GM13976 (cell line): ENCODE measurements around the gene SLC12A7.

Experiments used
- DNase-seq: peaks from one replicate; pipeline ENCODE4 v3.0.0; 2012; ENCODE audit warnings: low spot score
- in situ Hi-C: fragments of 300-500 bp; cut with MboI; formaldehyde crosslinking; loops from one replicate; pipeline ENCODE4 v1.12.0; 2022; ENCODE audit warnings: low sequenced_read_pairs, mixed read lengths, inconsistent platforms; ENCODE audit not compliant: unreplicated experiment
- TF ChIP-seq, protein P1 (sequence below): IDR thresholded peaks from 2 replicates; pipeline ENCODE4 v1.5.1; 2012; ENCODE audit warnings: borderline replicate concordance, mild to moderate bottlenecking; ENCODE audit not compliant: insufficient read depth; ENCODE audit errors: extremely low read depth, missing control alignments, control extremely low read depth

Gene SLC12A7

DNA sequence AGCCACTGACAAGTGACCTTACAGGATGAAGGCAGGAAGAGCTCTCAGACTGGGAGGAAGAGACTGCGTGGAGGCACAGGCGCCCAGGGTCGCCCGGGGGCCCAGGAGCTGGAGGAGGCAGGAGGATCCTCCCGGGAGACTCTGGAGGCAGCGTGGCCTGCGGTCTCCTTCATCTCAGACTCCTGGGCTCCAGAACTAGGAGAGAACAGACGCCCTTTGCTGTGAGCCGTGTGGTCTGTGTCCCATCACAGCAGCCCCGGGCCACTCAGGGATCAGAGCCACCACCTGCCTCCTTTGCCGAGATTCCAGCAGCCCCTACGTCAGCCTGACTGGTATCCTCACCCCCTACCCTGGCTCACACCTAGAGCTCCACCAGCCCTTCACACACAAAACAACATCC is 45.2 kb downstream of the SLC12A7 start:
- no peak for DNase-seq
- in situ Hi-C loops, result no loop called here
- TF ChIP-seq, protein P1, sequence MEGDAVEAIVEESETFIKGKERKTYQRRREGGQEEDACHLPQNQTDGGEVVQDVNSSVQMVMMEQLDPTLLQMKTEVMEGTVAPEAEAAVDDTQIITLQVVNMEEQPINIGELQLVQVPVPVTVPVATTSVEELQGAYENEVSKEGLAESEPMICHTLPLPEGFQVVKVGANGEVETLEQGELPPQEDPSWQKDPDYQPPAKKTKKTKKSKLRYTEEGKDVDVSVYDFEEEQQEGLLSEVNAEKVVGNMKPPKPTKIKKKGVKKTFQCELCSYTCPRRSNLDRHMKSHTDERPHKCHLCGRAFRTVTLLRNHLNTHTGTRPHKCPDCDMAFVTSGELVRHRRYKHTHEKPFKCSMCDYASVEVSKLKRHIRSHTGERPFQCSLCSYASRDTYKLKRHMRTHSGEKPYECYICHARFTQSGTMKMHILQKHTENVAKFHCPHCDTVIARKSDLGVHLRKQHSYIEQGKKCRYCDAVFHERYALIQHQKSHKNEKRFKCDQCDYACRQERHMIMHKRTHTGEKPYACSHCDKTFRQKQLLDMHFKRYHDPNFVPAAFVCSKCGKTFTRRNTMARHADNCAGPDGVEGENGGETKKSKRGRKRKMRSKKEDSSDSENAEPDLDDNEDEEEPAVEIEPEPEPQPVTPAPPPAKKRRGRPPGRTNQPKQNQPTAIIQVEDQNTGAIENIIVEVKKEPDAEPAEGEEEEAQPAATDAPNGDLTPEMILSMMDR, result no peak

DNA sequence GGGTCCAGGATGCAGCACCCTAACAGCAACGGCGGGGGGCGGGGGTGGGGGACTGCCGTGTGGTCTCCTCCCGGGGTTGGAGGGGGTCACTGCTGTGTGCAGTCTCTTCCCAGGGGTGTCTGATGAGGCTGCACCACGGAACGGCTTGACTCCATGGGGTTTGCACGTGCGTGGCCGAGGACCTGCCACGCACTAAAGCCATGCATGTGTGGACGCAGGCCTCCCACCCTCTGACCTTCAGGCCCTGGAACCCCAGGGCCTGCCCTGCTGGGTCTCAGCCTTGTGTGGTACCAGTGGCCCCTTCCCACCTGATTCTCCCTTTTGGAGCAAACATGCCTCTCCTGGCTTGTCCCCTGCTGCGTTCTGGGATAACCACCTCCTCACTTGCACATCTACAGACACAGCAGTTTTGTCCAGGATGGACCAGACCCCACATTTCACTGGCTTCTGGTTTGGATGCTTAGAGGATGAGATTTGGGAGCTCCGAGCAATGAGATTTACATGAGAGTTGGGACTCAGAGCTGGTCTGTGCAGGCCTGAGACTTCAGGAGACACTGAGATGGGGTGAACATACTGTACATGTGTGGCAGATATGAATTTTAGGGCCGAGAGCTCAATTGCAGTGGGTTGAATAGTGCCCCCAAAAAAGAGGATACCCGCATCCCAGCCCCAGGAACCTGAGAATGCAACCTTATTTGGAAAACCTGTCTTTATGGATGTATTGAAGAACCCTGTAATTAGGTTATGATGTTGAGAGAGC is 45.8 kb downstream of the SLC12A7 start:
- in situ Hi-C loops, result no loop called here
- TF ChIP-seq, protein P1, result no peak
- DNase-seq, result no peak

DNA sequence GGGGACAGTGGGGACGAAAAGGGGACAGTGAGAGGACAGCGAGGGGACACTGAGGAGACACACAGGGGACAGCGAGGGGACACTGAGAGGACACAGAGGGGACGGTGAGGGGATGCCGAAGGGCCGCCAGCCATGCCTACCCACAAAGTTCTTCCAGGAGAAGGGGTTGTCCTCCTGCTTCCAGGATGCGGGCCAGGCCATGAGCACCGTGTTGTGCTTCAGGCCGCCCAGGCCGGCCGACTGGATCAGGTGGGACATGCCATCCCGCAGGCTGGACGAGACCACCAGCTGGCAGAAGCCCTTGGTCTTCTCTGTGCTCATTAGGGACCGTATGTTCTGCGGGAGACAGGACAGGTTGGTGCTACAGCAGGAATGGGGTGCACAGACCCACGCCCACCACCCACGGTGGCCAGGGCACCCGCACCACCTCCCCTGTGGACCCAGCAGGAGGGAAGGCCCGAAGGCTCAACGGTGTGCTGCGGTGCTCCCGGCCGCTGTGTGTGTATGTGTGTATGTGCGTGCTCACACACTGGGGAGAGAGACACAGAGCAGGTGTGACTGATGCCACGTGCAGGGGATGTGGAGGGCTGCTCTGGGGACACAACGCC is 46.6 kb downstream of the SLC12A7 start:
- TF ChIP-seq, protein P1, result no peak
- in situ Hi-C loops, result no loop called here

DNA sequence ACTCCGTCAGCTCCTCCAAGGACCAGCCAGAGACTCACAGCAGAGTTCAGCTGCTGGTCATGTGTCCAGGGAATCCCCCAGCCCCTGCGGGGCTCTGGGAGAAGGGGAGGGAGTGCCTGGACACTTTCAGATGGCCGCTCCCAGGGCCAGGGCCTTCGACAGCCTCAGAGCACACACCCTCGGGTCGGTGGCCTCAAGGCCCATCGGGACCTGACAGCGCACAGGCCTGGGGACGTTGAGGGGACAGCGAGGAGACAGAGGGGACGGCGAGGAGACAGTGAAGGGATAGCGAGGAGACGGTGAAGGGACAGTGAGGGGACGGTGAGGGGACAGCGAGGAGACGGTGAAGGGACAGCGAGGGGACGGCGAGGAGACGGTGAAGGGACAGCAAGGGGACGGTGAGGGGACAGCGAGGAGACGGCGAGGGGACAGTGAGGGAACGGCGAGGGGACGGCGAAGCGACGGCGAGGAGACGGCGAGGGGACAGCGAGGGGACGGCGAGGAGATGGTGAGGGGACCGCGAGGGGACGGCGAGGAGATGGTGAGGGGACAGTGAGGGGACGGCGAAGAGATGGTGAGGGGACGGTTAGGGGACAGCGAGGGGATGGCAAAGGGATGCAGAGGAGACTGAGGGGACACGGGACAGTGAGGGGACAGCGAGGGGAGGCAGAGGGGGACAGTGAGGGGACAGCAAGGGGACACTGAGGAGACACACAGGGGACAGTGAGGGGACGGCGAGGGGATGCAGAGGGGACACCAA is 47.3 kb downstream of the SLC12A7 start:
- TF ChIP-seq, protein P1, result no peak
- in situ Hi-C loops, result no loop called here
- DNase-seq, result no peak

More for the DNA sequence above, 46.6 kb downstream of the SLC12A7 start:
- no peak for DNase-seq

DNA sequence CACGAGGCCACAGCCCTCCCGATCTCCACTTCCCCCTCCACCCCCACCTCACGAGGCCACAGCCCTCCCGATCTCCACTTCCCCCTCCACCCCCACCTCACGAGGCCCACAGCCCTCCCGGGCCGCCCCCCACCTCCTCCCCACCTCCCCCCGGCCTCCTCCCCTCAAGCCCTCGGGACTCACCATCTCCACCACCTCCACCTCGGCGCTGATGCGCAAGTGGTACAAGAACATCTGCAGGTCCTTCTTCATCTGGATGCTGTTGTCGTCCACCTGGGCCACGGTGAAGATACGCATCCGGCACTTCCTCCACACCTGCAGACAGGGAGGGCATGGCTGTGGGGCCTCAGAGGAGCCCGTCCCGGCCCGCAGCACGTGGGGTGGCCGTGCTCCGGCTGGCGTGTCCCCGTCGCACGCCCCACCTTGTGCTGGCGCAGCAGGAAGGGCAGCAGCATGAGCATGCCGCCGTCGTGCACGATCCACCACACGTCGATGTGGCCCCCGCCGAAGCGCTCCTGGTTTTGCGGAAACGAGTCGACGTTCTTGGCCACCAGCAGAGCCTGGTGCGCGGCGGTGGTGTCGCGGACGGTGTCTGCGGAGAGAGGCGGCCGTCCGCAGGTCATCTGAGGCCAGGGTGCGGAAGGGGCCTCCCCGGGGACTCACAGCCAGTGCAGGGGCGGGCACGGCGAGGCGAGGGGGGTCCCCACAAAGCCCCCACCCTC is 48.0 kb downstream of the SLC12A7 start:
- TF ChIP-seq, protein P1, result no peak
- in situ Hi-C loops, result no loop called here
- no peak for DNase-seq

DNA sequence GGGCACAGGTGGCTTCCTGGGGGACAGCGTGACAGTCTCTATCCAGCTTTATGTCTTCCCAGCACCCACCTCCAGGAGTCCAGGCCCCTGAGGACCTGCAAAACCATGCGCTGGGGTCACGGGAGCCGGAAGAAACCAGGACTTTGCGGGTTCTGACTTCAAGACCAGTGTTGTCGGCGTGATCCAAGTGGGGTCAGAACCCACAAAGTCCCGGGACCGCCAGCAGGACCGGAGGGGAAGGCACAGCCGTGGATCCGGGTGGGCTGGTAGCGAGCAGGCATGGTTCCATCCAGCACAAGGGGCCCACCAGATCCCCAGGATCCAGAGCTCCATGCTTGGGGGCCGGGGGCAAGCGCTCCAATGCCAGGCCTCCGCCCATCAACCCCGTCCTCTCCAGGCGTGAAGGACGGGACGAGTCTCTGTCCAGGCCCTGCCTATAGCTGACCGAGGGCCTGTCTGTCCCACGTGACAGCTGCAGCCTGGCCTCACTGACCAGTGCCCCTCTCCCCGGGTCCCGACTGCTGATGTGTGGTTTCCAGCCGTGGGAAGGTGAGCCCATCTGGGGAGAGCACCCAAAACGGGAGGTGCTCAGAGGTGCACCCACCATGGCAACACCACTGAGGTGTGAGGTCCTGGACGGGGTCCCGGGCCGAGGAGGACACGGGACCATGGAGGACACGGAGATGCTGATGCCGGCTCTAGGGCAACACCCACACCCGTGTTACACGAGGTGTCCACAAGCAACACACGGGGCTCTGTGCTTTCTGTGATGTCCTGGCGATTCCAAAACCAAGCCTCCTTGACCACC is 48.9 kb downstream of the SLC12A7 start:
- TF ChIP-seq, protein P1, result no peak
- in situ Hi-C loops, result no loop called here

More for the DNA sequence above, 48.9 kb downstream of the SLC12A7 start:
- no peak for DNase-seq
